Measurements from ENCODE around the gene ERC2. TPM values are rescaled to one million over a fixed set of nuclear protein-coding genes. Genes with fewer than 3 reads are reported as not detected.

The ERC2 gene
- total RNA-seq, 1 donor from 2014 or later: 3.4 TPM

DNA sequence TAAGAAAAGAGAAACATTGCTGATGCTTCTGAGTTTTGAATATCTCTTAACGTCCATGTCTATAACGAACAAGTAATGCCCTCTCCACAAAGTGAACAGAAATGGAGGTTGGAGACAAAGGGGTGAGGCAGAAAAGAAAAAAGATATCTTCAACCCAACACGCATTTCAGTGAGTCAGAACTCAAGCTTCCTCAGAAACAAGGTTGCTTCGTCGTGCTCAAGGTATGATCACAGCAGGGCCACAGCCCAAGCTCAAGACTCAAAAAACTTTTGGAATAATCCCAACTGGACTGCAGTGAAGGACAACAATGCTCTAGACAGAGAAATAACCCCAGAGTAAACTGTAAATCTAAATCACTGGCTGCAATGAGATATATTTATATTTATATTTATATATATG, 1000.0 kb downstream of the ERC2 start:
- DNase-seq: no peak

GRCh38 chr3:55467099-55467498, 1001.2 kb downstream of the ERC2 start:
- DNase-seq: peak; percentile 46

- no peak for DNase-seq
Measured at GRCh38 chr3:55466526-55466925, 1001.7 kb downstream of the ERC2 start.

DNA sequence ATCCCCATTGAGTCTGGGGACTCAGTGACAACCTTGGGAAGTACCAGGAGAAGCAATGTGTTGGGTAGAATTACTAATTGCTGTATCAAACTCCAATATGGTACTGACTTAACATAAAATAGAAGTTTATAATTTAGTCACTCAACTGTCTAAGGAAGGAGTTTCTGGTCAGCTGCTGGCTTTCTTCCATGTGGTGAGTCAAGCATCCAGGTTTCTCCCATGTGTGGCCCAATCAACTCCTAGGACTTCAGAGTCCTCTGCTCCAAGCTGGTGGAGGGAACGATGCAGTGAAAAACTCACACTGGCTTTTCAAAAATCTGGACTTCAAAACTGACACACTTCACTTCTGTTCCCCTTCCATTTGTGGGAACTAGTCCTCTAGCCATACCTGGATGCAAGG, 1006.4 kb downstream of the ERC2 start:
- DNase-seq: no peak

- DNase-seq: no peak
Measured at GRCh38 chr3:55459838-55460237, 1008.4 kb downstream of the ERC2 start.

Small RNA genes lying within 50 kb of the gene (small RNA-seq; reads per million reads assigned to genes)
- gene MIR3938 (ENCODE audit: low replicate concordance) (0.15 reads per million), gene RNA5SP133 (ENCODE audit: low replicate concordance) (0.08 reads per million)

Other genes with a start within 250 kb of the ERC2 start
- 28.5 TPM for gene CCDC66, start 88.7 kb upstream of the ERC2 start, total RNA-seq
- gene TASOR, start 214.8 kb upstream of the ERC2 start, total RNA-seq: 134 TPM